ENCODE results near the gene RNF166. TPM values are rescaled to one million over a fixed set of nuclear protein-coding genes. Genes with fewer than 3 reads are reported as not detected.

RNF166 gene
- total RNA-seq, 1 experiment from 2014 or later: 26.5 TPM

DNA sequence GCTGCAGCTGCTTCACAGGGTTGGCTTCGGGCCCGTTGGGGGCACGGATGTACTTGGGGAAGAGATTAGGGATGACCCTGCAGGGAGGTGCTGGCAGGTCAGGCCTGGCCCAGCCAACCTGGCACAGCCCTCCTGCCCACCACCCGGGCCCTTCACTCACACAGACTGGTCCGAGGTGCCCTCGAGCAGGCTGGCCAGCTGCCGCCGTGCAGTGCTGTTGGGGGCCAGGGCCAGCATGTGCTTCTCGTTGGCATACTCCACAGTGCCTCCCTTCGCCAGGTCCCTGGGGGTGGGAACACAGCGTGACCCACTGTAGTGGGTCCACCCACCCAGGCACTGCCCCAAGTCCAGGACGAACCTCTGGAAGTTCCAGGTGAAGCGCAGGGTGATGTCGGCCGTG, 10.0 kb upstream of the RNF166 start:
- Histone ChIP-seq H4K8ac (replicated peaks; ENCODE audit: insufficient read length, low read depth, low read length) (no peak overlapping the region), H2BK120ac (ENCODE audit: low read depth, low read length, poor library complexity, severe bottlenecking) (no peak overlapping the region), H2AK5ac (ENCODE audit: insufficient read length, low read length) (no peak overlapping the region), H3K79me1 (ENCODE audit: insufficient read depth, low read depth, low read length, poor library complexity, severe bottlenecking) (no peaks in the 10 kb centered on the region), H3K14ac (ENCODE audit: insufficient read depth, low read length) (no peak overlapping the region), H3K23me2 (ENCODE audit: insufficient read length, low read depth, low read length, poor library complexity, severe bottlenecking) (no peaks in the 10 kb centered on the region), H2BK5ac (ENCODE audit: insufficient read length, low read length) (no peak overlapping the region), H3K4me1 (ENCODE audit: insufficient read depth, low read length) (no peaks in the 10 kb centered on the region), H3K27me3 (ENCODE audit: insufficient read depth, low read length) (no peaks in the 10 kb centered on the region), H2BK15ac (ENCODE audit: low read depth, low read length) (no peak overlapping the region), H3K9me3 (ENCODE audit: control insufficient read depth, low read depth, low read length) (no peaks in the 10 kb centered on the region), H3K4ac (ENCODE audit: low read depth, low read length) (no peak overlapping the region), H3K79me2 (ENCODE audit: insufficient read depth, low read length) (no peaks in the 10 kb centered on the region), H2AFZ (ENCODE audit: low read length) (no peak overlapping the region), H2BK20ac (ENCODE audit: low read depth, low read length, poor library complexity, severe bottlenecking) (no peak overlapping the region), H4K20me1 (ENCODE audit: control insufficient read depth, insufficient read depth, insufficient read length) (no peaks in the 10 kb centered on the region), H3K18ac (ENCODE audit: insufficient read length, low read depth, low read length) (no peak overlapping the region), H3K4me2 (ENCODE audit: insufficient read depth, insufficient read length, low read length) (no peak overlapping the region), H3K23ac (ENCODE audit: insufficient read length, low read depth, low read length) (no peak overlapping the region), H3K9ac (ENCODE audit: extremely low read depth, insufficient read length, low read length) (no peak overlapping the region), H2BK12ac (ENCODE audit: insufficient read length, low read depth, low read length) (no peak overlapping the region), H3K27ac (ENCODE audit: insufficient read length, low read depth, low read length) (no peak overlapping the region), H3K56ac (ENCODE audit: insufficient read length, low read depth, low read length) (no peak overlapping the region), H4K91ac (ENCODE audit: insufficient read length, low read depth, low read length) (no peak overlapping the region), H4K5ac (ENCODE audit: insufficient read length, low read depth, low read length) (no peak overlapping the region), H3T11ph (ENCODE audit: low read length) (no peak overlapping the region)
- H3K4me1 Mint-ChIP-seq: peaks cover 0 to 6% of the 10 kb centered on the region in 2 experiments; a peak in 1 of 4 replicates
- no peak for DNase-seq
- H3K36me3 Mint-ChIP-seq (ENCODE audit: insufficient read depth in 1 of 3, low read depth in 3 of 3): peaks cover 10 to 40% (median 38%) of the 10 kb centered on the region in 3 experiments; a peak in 6 of 7 replicates
- H3K4me3 Mint-ChIP-seq: no peak overlapping the region
- H3K27me3 Mint-ChIP-seq (ENCODE audit: low read depth): no peaks in the 10 kb centered on the region
- no peaks in the 10 kb centered on the region for H3K9me3 Mint-ChIP-seq
- no peak overlapping the region for H3K27ac Mint-ChIP-seq
- no CpG with 5 or more reads among the region's 15 CpGs for WGBS (ENCODE audit: extremely low coverage, insufficient read length, low lambda C conversion rate)
- no peak for TF ChIP-seq CTCF (conservative IDR thresholded peaks at IDR 0.05)

Measured in H9 (cell line).